GM12878 (cell line): ENCODE data around the gene DBN1. TPM values are rescaled to one million over a fixed set of nuclear protein-coding genes. Genes with fewer than 3 reads are reported as not detected.

Experiments
- FOXM1 ChIP-seq: IDR thresholded peaks from 2 replicates; pipeline ENCODE4 v1.6.1; 2012; ENCODE audit warnings: low read depth, mild to moderate bottlenecking, inconsistent platforms, low read length, moderate library complexity
- MEF2B ChIP-seq: fragments of 450-650 bp; IDR thresholded peaks from 2 replicates; pipeline ENCODE4 v1.6.1; 2018; ENCODE audit warnings: mild to moderate bottlenecking, moderate library complexity; ENCODE audit not compliant: partially characterized antibody, poor library complexity, severe bottlenecking
- NR2C1 ChIP-seq: fragments of 450-650 bp; IDR thresholded peaks from 2 replicates; pipeline ENCODE4 v1.6.1; 2017; ENCODE audit warnings: antibody characterized with exemption, mild to moderate bottlenecking, moderate library complexity
- RAD51 ChIP-seq: fragments of 450-650 bp; IDR thresholded peaks from 2 replicates; pipeline ENCODE4 v1.6.1; 2016; ENCODE audit warnings: moderate library complexity, mild to moderate bottlenecking, inconsistent platforms
- RUNX3 ChIP-seq: IDR thresholded peaks from 2 replicates; pipeline ENCODE4 v1.6.1; 2012; ENCODE audit warnings: low read length, inconsistent platforms
- SUZ12 ChIP-seq: fragments of 200-600 bp; sonication (generic); IDR thresholded peaks from one replicate; pipeline ENCODE4 v1.6.1; 2018; ENCODE audit warnings: antibody characterized with exemption, mild to moderate bottlenecking; ENCODE audit not compliant: unreplicated experiment
- WRNIP1 ChIP-seq: IDR thresholded peaks from 2 replicates; pipeline ENCODE4 v1.6.1; 2011; ENCODE audit warnings: low read depth, low read length, improper control_type of control experiment, borderline replicate concordance
- polyA plus RNA-seq, 11 experiments: library from polyadenylated mRNA; depleted of rRNA in 4 of 11; unstranded in 6 of 11; stranded (reverse) in 5 of 11; fragments of >200 nt; fragmentation: Nextera tagmentation in 4 of 11; fragmentation: Illumina TruSeq in 1 of 11; extraction: Ambion mirVana in 4 of 11; extraction: Trizol in 1 of 11; gene quantifications; 1 replicate in 1 of 11; 2 replicates in 10 of 11; pipeline versions ENCODE4 v1.2.1 to v1.2.3, GENCODE V29; 2011 to 2016; ENCODE audit warnings: inconsistent platforms in 2 of 11, missing spikeins in 2 of 11, low read depth in 1 of 11
- total RNA-seq, 4 experiments: library from RNA; depleted of rRNA in 3 of 4; stranded (reverse); fragments of >200 nt in 3 of 4; fragmentation: Illumina TruSeq in 1 of 4; extraction: Trizol in 1 of 4; gene quantifications; 2 replicates each; pipeline versions ENCODE4 v1.2.1 to v1.2.3, GENCODE V29; 2013 to 2021
- TF ChIP-seq, protein P1 (sequence below): fragments of 450-650 bp; IDR thresholded peaks from 2 replicates; pipeline ENCODE4 v1.6.1; 2016; ENCODE audit warnings: mild to moderate bottlenecking, moderate library complexity, borderline replicate concordance
- TF ChIP-seq, protein P2 (sequence below): fragments of 450-650 bp; IDR thresholded peaks from 2 replicates; pipeline ENCODE4 v1.6.1; 2017; ENCODE audit warnings: antibody characterized with exemption, mild to moderate bottlenecking, moderate library complexity
- TF ChIP-seq, protein P3 (sequence below): fragments of 450-650 bp; IDR thresholded peaks from 2 replicates; pipeline ENCODE4 v1.6.1; 2017; ENCODE audit warnings: mild to moderate bottlenecking, moderate library complexity
- TF ChIP-seq, protein P4 (sequence below): IDR thresholded peaks from 2 replicates; pipeline ENCODE4 v1.6.1; 2012; ENCODE audit warnings: improper control_type of control experiment, low read depth, low read length; ENCODE audit not compliant: insufficient replicate concordance
- TF ChIP-seq, protein P5 (sequence below): IDR thresholded peaks from 2 replicates; pipeline ENCODE4 v1.6.1; 2012; ENCODE audit warnings: low read depth, low read length, improper control_type of control experiment

DBN1 gene
- total and polyA plus RNA-seq, 10 of the 15 experiments (the other 5 are each of a cell fraction or from before 2014, with no cell fraction given), result 0.18 to 81.0 (median 27.9) TPM

DNA sequence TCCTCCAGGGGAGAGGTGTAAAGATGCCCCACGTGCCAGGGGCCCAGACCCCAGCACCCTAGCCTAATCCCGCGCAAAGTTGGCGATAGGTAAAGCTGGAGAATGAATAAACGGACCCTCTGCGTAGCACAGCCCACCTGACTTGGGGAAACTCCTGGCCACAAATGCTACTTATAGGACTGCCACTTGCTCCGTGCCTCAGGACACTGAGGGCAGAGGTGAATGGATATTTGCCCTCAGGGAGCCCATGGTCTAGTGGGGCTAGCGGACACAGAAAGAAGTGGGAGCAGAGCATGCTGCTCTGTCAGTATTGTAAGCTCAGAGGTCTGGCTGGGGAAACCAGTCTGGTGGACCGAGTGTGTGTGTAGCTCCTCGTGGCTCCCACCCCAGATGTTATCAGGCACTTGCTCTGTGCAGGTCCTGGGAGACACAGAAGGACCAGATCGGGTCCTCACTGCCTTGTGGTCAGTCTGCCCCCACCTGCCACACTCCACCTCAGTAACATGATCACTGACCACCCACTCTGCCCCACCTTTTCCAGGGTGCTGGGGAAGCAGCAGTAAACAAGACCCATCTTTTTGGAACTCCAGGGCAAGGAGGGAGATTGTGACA, 46.1 kb downstream of the DBN1 start (continued):
- TF ChIP-seq, protein P1, sequence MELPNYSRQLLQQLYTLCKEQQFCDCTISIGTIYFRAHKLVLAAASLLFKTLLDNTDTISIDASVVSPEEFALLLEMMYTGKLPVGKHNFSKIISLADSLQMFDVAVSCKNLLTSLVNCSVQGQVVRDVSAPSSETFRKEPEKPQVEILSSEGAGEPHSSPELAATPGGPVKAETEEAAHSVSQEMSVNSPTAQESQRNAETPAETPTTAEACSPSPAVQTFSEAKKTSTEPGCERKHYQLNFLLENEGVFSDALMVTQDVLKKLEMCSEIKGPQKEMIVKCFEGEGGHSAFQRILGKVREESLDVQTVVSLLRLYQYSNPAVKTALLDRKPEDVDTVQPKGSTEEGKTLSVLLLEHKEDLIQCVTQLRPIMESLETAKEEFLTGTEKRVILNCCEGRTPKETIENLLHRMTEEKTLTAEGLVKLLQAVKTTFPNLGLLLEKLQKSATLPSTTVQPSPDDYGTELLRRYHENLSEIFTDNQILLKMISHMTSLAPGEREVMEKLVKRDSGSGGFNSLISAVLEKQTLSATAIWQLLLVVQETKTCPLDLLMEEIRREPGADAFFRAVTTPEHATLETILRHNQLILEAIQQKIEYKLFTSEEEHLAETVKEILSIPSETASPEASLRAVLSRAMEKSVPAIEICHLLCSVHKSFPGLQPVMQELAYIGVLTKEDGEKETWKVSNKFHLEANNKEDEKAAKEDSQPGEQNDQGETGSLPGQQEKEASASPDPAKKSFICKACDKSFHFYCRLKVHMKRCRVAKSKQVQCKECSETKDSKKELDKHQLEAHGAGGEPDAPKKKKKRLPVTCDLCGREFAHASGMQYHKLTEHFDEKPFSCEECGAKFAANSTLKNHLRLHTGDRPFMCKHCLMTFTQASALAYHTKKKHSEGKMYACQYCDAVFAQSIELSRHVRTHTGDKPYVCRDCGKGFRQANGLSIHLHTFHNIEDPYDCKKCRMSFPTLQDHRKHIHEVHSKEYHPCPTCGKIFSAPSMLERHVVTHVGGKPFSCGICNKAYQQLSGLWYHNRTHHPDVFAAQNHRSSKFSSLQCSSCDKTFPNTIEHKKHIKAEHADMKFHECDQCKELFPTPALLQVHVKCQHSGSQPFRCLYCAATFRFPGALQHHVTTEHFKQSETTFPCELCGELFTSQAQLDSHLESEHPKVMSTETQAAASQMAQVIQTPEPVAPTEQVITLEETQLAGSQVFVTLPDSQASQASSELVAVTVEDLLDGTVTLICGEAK, result no peak
- TF ChIP-seq RAD51, result no peak
- TF ChIP-seq FOXM1, result no peak
- TF ChIP-seq MEF2B, result peak; percentile 2
- TF ChIP-seq NR2C1, result no peak
- TF ChIP-seq, protein P2, sequence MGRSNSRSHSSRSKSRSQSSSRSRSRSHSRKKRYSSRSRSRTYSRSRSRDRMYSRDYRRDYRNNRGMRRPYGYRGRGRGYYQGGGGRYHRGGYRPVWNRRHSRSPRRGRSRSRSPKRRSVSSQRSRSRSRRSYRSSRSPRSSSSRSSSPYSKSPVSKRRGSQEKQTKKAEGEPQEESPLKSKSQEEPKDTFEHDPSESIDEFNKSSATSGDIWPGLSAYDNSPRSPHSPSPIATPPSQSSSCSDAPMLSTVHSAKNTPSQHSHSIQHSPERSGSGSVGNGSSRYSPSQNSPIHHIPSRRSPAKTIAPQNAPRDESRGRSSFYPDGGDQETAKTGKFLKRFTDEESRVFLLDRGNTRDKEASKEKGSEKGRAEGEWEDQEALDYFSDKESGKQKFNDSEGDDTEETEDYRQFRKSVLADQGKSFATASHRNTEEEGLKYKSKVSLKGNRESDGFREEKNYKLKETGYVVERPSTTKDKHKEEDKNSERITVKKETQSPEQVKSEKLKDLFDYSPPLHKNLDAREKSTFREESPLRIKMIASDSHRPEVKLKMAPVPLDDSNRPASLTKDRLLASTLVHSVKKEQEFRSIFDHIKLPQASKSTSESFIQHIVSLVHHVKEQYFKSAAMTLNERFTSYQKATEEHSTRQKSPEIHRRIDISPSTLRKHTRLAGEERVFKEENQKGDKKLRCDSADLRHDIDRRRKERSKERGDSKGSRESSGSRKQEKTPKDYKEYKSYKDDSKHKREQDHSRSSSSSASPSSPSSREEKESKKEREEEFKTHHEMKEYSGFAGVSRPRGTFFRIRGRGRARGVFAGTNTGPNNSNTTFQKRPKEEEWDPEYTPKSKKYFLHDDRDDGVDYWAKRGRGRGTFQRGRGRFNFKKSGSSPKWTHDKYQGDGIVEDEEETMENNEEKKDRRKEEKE, result no peak
- TF ChIP-seq, protein P3, sequence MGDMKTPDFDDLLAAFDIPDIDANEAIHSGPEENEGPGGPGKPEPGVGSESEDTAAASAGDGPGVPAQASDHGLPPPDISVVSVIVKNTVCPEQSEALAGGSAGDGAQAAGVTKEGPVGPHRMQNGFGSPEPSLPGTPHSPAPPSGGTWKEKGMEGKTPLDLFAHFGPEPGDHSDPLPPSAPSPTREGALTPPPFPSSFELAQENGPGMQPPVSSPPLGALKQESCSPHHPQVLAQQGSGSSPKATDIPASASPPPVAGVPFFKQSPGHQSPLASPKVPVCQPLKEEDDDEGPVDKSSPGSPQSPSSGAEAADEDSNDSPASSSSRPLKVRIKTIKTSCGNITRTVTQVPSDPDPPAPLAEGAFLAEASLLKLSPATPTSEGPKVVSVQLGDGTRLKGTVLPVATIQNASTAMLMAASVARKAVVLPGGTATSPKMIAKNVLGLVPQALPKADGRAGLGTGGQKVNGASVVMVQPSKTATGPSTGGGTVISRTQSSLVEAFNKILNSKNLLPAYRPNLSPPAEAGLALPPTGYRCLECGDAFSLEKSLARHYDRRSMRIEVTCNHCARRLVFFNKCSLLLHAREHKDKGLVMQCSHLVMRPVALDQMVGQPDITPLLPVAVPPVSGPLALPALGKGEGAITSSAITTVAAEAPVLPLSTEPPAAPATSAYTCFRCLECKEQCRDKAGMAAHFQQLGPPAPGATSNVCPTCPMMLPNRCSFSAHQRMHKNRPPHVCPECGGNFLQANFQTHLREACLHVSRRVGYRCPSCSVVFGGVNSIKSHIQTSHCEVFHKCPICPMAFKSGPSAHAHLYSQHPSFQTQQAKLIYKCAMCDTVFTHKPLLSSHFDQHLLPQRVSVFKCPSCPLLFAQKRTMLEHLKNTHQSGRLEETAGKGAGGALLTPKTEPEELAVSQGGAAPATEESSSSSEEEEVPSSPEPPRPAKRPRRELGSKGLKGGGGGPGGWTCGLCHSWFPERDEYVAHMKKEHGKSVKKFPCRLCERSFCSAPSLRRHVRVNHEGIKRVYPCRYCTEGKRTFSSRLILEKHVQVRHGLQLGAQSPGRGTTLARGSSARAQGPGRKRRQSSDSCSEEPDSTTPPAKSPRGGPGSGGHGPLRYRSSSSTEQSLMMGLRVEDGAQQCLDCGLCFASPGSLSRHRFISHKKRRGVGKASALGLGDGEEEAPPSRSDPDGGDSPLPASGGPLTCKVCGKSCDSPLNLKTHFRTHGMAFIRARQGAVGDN, result no peak
- TF ChIP-seq, protein P4, sequence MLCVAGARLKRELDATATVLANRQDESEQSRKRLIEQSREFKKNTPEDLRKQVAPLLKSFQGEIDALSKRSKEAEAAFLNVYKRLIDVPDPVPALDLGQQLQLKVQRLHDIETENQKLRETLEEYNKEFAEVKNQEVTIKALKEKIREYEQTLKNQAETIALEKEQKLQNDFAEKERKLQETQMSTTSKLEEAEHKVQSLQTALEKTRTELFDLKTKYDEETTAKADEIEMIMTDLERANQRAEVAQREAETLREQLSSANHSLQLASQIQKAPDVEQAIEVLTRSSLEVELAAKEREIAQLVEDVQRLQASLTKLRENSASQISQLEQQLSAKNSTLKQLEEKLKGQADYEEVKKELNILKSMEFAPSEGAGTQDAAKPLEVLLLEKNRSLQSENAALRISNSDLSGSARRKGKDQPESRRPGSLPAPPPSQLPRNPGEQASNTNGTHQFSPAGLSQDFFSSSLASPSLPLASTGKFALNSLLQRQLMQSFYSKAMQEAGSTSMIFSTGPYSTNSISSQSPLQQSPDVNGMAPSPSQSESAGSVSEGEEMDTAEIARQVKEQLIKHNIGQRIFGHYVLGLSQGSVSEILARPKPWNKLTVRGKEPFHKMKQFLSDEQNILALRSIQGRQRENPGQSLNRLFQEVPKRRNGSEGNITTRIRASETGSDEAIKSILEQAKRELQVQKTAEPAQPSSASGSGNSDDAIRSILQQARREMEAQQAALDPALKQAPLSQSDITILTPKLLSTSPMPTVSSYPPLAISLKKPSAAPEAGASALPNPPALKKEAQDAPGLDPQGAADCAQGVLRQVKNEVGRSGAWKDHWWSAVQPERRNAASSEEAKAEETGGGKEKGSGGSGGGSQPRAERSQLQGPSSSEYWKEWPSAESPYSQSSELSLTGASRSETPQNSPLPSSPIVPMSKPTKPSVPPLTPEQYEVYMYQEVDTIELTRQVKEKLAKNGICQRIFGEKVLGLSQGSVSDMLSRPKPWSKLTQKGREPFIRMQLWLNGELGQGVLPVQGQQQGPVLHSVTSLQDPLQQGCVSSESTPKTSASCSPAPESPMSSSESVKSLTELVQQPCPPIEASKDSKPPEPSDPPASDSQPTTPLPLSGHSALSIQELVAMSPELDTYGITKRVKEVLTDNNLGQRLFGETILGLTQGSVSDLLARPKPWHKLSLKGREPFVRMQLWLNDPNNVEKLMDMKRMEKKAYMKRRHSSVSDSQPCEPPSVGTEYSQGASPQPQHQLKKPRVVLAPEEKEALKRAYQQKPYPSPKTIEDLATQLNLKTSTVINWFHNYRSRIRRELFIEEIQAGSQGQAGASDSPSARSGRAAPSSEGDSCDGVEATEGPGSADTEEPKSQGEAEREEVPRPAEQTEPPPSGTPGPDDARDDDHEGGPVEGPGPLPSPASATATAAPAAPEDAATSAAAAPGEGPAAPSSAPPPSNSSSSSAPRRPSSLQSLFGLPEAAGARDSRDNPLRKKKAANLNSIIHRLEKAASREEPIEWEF, result no peak
- TF ChIP-seq RUNX3, result no peak
- TF ChIP-seq, protein P5, sequence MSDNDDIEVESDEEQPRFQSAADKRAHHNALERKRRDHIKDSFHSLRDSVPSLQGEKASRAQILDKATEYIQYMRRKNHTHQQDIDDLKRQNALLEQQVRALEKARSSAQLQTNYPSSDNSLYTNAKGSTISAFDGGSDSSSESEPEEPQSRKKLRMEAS, result peak; percentile 60; the same call in 1 of the 2 replicates
- no peak for TF ChIP-seq SUZ12
- TF ChIP-seq WRNIP1, result no peak
